Left ventricle myocardium inferior (tissue), 1 donor: ENCODE results near the gene ACER3. TPM values are rescaled to one million over a fixed set of nuclear protein-coding genes. Genes with fewer than 3 reads are reported as not detected.

ENCODE experiments used
- DNase-seq: peaks from one replicate; pipeline ENCODE4 v3.0.0-alpha.2; 2020
- H3K27ac ChIP-seq: fragments of 200-600 bp; replicated peaks from 2 replicates; pipeline ENCODE4 v1.8.0; 2021
- H3K27me3 ChIP-seq: fragments of 200-600 bp; 2 replicates; pipeline ENCODE4 v1.8.0; 2021; ENCODE audit warnings: low read depth
- H3K36me3 ChIP-seq: fragments of 200-600 bp; 2 replicates; pipeline ENCODE4 v1.8.0; 2021
- H3K4me1 ChIP-seq: fragments of 200-600 bp; 2 replicates; pipeline ENCODE4 v1.8.0; 2021
- H3K4me3 ChIP-seq: fragments of 200-600 bp; 2 replicates; pipeline ENCODE4 v1.8.0; 2021; ENCODE audit warnings: mild to moderate bottlenecking, moderate library complexity
- H3K9me3 ChIP-seq: fragments of 200-600 bp; replicated peaks from 2 replicates; pipeline ENCODE4 v1.8.0; 2021
- intact Hi-C: fragments of 100-400 bp; cut with micrococcal nuclease; formaldehyde crosslinking; loops from one replicate; pipeline ENCODE4 v1.11.0; 2022
- total RNA-seq: library from RNA; stranded (reverse); fragmentation: NEBNext Ultra II Directional; extraction: Animal tissue kit (Norgen Biotek cat#: 25700); gene quantifications from one replicate; pipeline ENCODE4 v1.2.1, GENCODE V29; 2021
- TF ChIP-seq, protein P1 (sequence below): fragments of 200-600 bp; IDR thresholded peaks from 2 replicates; pipeline ENCODE4 v1.8.0; 2021; ENCODE audit warnings: antibody characterized with exemption, mild to moderate bottlenecking, borderline replicate concordance
- donor health status: DM: no; HTN: yes; CAD: no; lungs with severe emphysema.

The ACER3 gene
- total RNA-seq, 1 donor from 2014 or later, result 8.5 TPM

DNA sequence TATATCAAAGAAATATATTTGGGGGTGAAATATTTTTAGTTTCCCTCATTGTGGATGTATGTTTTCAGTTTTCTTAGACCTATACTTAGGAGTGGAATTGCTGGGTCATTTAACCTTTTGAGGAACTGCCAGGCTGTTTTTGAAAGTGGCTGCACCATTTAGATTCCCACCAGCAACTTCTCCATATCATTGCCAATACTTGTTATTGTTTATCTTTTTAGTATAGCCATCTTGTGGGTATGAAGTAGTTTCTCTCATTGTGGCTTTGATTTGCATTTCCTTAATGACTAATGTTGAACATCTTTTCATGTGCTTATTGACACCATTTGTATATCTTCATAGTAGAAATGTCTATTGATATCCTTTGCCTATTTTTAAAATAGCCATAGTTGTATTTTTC lies 111.3 kb downstream of the ACER3 start:
- TF ChIP-seq, protein P1, sequence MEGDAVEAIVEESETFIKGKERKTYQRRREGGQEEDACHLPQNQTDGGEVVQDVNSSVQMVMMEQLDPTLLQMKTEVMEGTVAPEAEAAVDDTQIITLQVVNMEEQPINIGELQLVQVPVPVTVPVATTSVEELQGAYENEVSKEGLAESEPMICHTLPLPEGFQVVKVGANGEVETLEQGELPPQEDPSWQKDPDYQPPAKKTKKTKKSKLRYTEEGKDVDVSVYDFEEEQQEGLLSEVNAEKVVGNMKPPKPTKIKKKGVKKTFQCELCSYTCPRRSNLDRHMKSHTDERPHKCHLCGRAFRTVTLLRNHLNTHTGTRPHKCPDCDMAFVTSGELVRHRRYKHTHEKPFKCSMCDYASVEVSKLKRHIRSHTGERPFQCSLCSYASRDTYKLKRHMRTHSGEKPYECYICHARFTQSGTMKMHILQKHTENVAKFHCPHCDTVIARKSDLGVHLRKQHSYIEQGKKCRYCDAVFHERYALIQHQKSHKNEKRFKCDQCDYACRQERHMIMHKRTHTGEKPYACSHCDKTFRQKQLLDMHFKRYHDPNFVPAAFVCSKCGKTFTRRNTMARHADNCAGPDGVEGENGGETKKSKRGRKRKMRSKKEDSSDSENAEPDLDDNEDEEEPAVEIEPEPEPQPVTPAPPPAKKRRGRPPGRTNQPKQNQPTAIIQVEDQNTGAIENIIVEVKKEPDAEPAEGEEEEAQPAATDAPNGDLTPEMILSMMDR, result no peak
- H3K27ac ChIP-seq, result no peak overlapping the region
- peaks cover 25% of the 10 kb centered on the region for H3K9me3 ChIP-seq
- intact Hi-C loops, result no loop called here
- H3K27me3 ChIP-seq, result no peaks in the 10 kb centered on the region
- no peaks in the 10 kb centered on the region for H3K4me1 ChIP-seq
- DNase-seq, result no peak
- no peak overlapping the region for H3K4me3 ChIP-seq
- H3K36me3 ChIP-seq, result peaks cover 10% of the 10 kb centered on the region

DNA sequence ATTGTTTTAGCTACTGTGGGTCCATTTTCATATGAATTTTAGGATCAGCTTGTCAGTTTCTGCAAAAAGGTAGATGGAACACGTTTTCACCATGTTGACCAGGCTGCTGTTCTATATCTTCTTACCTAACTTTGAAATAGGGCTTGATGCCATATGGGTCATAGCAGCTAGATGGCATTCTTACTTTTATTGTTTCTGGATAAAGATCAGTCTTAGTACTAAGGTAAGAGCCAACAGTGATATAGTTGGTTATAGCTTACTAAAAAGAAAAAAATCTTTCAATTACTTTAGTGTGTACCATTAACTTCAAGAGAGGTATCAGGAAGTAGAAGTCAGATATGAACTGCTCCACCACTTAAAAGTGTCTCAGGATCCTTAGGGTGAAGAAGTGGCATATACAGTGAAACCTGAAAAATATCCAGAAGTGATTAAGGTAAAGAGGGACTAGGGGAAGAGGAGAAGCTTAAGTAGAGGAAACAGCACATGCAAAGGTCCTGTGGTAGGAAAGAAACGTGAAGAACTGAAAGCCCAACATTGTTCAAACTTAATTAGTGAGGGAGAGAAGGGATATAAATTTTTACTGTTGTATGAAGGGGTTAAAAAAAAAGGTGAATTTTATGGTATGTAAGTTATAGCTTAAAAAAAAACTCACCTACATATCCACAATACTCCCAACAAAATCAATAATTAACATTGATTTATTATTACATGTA lies 113.6 kb downstream of the ACER3 start:
- peaks cover 6% of the 10 kb centered on the region for H3K4me1 ChIP-seq
- TF ChIP-seq, protein P1, result no peak
- no peak overlapping the region for H3K4me3 ChIP-seq
- H3K27ac ChIP-seq, result no peak overlapping the region
- peaks cover 10% of the 10 kb centered on the region for H3K36me3 ChIP-seq
- no peak for DNase-seq
- no peaks in the 10 kb centered on the region for H3K27me3 ChIP-seq
- intact Hi-C loops, result no loop called here
- peaks cover 25% of the 10 kb centered on the region for H3K9me3 ChIP-seq

DNA sequence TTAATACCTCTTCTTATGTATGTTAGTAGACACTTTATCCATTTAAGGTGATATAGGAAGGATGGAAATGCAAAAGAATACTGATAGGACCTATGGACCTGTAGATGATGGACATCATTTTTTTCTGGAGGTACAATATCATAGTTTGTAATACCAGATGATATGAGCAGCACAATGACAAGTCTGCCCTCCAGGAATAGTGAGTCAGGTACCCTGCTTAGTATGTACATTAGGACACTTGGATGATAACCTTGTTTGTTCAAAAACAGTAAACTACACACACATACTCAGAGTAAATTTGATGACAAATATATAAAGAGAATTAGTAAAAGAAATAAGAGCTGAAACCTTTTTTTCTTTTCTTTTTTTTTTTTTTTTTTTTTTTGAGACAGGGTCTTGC lies 114.8 kb downstream of the ACER3 start:
- intact Hi-C loops, result no loop called here

DNA sequence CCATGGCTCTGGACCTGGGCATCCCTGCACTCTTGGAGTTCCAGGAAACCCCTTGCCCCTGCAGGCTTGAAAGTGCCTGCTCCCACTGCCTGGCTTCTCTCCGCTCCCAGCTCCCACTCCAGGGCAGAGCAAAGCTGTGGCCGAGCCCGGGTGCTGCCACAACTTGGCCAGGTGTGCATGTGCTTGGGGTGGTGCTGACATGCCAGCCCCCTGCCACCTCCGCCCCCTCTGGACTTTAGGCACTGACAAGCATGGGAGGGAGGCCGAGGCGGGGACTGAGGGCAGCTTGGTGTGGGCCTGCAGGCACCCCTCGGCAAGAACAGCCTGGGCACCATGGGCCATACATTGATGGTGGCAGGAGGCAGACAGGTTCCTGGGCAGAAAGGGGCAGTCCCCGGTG lies 117.1 kb downstream of the ACER3 start:
- no peaks in the 10 kb centered on the region for H3K27me3 ChIP-seq
- H3K4me3 ChIP-seq, result no peak overlapping the region

More for the DNA sequence above, 114.8 kb downstream of the ACER3 start:
- TF ChIP-seq, protein P1, result no peak
- DNase-seq, result no peak
- Histone ChIP-seq H3K4me3 (no peak overlapping the region), H3K9me3 (peaks cover 18% of the 10 kb centered on the region), H3K27me3 (no peaks in the 10 kb centered on the region), H3K4me1 (peaks cover 6% of the 10 kb centered on the region), H3K36me3 (peaks cover 10% of the 10 kb centered on the region), H3K27ac (no peak overlapping the region)

DNA sequence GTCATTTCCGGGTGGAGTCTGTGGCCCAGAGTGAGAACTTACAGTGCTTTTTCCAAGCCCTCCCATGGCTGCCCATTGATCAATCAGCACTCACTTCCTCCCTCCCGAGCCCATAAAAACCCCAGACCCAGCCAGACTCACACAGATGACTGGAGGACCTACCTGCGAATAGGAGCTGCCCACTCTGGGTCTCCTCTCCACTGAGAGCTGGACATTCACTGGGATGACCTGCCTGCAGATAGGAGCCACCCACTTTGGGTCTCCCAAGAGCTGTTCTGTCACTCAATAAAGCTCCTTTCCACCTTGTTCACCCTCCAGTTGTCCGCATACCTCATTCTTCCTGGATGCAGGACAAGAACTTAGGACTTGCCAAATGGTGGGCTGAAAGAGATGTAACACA lies 117.5 kb downstream of the ACER3 start:
- Histone ChIP-seq H3K4me3 (no peak overlapping the region), H3K27me3 (no peaks in the 10 kb centered on the region), H3K27ac (no peak overlapping the region), H3K4me1 (peaks cover 6% of the 10 kb centered on the region), H3K9me3 (no peaks in the 10 kb centered on the region), H3K36me3 (no peaks in the 10 kb centered on the region)
- TF ChIP-seq, protein P1, result no peak
- no peak for DNase-seq
- intact Hi-C loops, result no loop called here

More for the DNA sequence above, 117.1 kb downstream of the ACER3 start:
- no peaks in the 10 kb centered on the region for H3K9me3 ChIP-seq
- H3K4me1 ChIP-seq, result peaks cover 6% of the 10 kb centered on the region
- no peak for DNase-seq
- TF ChIP-seq, protein P1, result no peak
- H3K27ac ChIP-seq, result no peak overlapping the region
- intact Hi-C loops, result no loop called here
- no peaks in the 10 kb centered on the region for H3K36me3 ChIP-seq
